Activated CD8-positive, alpha-beta memory T cell treated with anti-CD3 and anti-CD28 coated beads for 24 hours (primary cell): ENCODE measurements around the gene EML5.

Source experiments
- DNase-seq: peaks from one replicate; pipeline ENCODE4 v3.0.0-alpha.2; 2020

The EML5 gene

GRCh38 chr14:88612981-88613380 is 179.8 kb downstream of the EML5 start:
- DNase-seq = no peak

- no peak for DNase-seq
Observed at GRCh38 chr14:88611878-88612277, 180.9 kb downstream of the EML5 start.

GRCh38 chr14:88607829-88608228 is 184.9 kb downstream of the EML5 start:
- no peak for DNase-seq

GRCh38 chr14:88605594-88605993 is 187.2 kb downstream of the EML5 start:
- no peak for DNase-seq

- no peak for DNase-seq
Observed at GRCh38 chr14:88604212-88604611, 188.5 kb downstream of the EML5 start.

- DNase-seq = no peak
Observed at GRCh38 chr14:88599761-88600439, 192.9 kb downstream of the EML5 start.

GRCh38 chr14:88599326-88599725 is 193.4 kb downstream of the EML5 start:
- no peak for DNase-seq

GRCh38 chr14:88598097-88598675 is 194.6 kb downstream of the EML5 start:
- DNase-seq = no peak

- DNase-seq = no peak
Observed at GRCh38 chr14:88597601-88598000, 195.2 kb downstream of the EML5 start.

GRCh38 chr14:88597038-88597437 is 195.7 kb downstream of the EML5 start:
- DNase-seq = no peak

GRCh38 chr14:88592031-88592430 is 200.7 kb downstream of the EML5 start:
- DNase-seq = no peak

- no peak for DNase-seq
Observed at GRCh38 chr14:88590173-88590572, 202.6 kb downstream of the EML5 start.

GRCh38 chr14:88588081-88588480 is 204.7 kb downstream of the EML5 start:
- DNase-seq = no peak

- no peak for DNase-seq
Observed at GRCh38 chr14:88584451-88584850, 208.3 kb downstream of the EML5 start.

- DNase-seq = no peak
Observed at GRCh38 chr14:88576222-88576621, 216.5 kb downstream of the EML5 start.

GRCh38 chr14:88572117-88572516 is 220.6 kb downstream of the EML5 start:
- no peak for DNase-seq

GRCh38 chr14:88568196-88568595 is 224.6 kb downstream of the EML5 start:
- DNase-seq = no peak

GRCh38 chr14:88565427-88565826 is 227.3 kb downstream of the EML5 start:
- no peak for DNase-seq

GRCh38 chr14:88563845-88564244 is 228.9 kb downstream of the EML5 start:
- no peak for DNase-seq

GRCh38 chr14:88562831-88563686 is 229.7 kb downstream of the EML5 start, which contains the start of gene ZC3H14:
ZC3H14 (plus strand) TSS chr14:88563037; CDS start chr14:88563134, 97 bp downstream.
- DNase-seq = peak; percentile 95

- no peak for DNase-seq
Observed at GRCh38 chr14:88562532-88562830, 230.3 kb downstream of the EML5 start.
